Gastrocnemius medialis (tissue), 4 donors: Measurements from ENCODE around the gene MAST2. TPM values are rescaled to one million over a fixed set of nuclear protein-coding genes. Genes with fewer than 3 reads are reported as not detected.

Experiments used
- ATAC-seq, 2 donors: fragments of 150-250 bp; one replicate each; pipeline ENCODE4 v1.9.1; 2016
- DNase-seq, 2 donors: peaks; one replicate each; pipeline ENCODE4 v3.0.0-alpha.2; 2019
- H3K27ac ChIP-seq, 4 donors: fragments of 200-600 bp; sonication (generic); 1 replicate in 1 of 4; 2 replicates in 3 of 4; pipeline ENCODE4 v1.5.1; 2016 to 2018; ENCODE audit warnings: mild to moderate bottlenecking in 2 of 4, moderate library complexity in 1 of 4
- H3K27me3 ChIP-seq, 3 donors: fragments of 200-600 bp; sonication (generic) in 2 of 3; 1 replicate in 1 of 3; 2 replicates in 2 of 3; pipeline versions ENCODE4 v1.5.1 to v1.6.0; 2016 to 2019; ENCODE audit warnings: mild to moderate bottlenecking in 1 of 3, moderate library complexity in 1 of 3
- H3K36me3 ChIP-seq, 2 donors: fragments of 200-600 bp; sonication (generic) in 1 of 2; one replicate each; pipeline ENCODE4 v1.5.1; 2017 to 2018
- H3K4me1 ChIP-seq, 2 donors: fragments of 200-600 bp; sonication (generic) in 1 of 2; one replicate each; pipeline ENCODE4 v1.5.1; 2016 to 2017; ENCODE audit warnings: mild to moderate bottlenecking in 2 of 2
- H3K4me3 ChIP-seq, 4 donors: fragments of 200-600 bp; sonication (generic) in 3 of 4; 1 replicate in 1 of 4; 2 replicates in 3 of 4; pipeline ENCODE4 v1.5.1; 2016 to 2019; ENCODE audit warnings: mild to moderate bottlenecking in 2 of 4
- H3K9me3 ChIP-seq, 3 donors: fragments of 200-600 bp; sonication (generic) in 2 of 3; 1 replicate in 1 of 3; 2 replicates in 2 of 3; pipeline ENCODE4 v1.5.1; 2016 to 2019
- CTCF ChIP-seq, 5 experiments: fragments of 450-650 bp in 3 of 5; fragments of 200-600 bp in 2 of 5; sonication (generic) in 2 of 5; IDR thresholded peaks in 4 of 5; conservative IDR thresholded peaks in 1 of 5; 1 replicate in 4 of 5; 2 replicates in 1 of 5; pipeline ENCODE4 v1.5.1; 2016 to 2019; ENCODE audit warnings: antibody characterized with exemption in 5 of 5, mild to moderate bottlenecking in 3 of 5, moderate library complexity in 3 of 5
- POLR2A ChIP-seq, 2 donors: fragments of 450-650 bp; IDR thresholded peaks; one replicate each; pipeline ENCODE4 v1.6.1; 2017; ENCODE audit warnings: antibody characterized with exemption in 2 of 2, mild to moderate bottlenecking in 2 of 2, moderate library complexity in 2 of 2
- in situ Hi-C, 4 donors: fragments of 200-750 bp; cut with MboI; loops; one replicate each; pipeline versions ENCODE4 v1.15.0 to v1.8.0; 2017; ENCODE audit warnings: low sequenced_read_pairs in 4 of 4
- intact Hi-C: fragments of 100-400 bp; cut with DNase I; formaldehyde crosslinking; loops from one replicate; pipeline ENCODE4 v1.15.1; 2023; ENCODE audit warnings: low total_unique reads
- total RNA-seq, 4 donors: library from RNA; depleted of rRNA; stranded (reverse); fragments of >200 nt; gene quantifications; one replicate each; pipeline versions ENCODE4 v1.1.0 to v1.2.3, GENCODE V29; 2016

The MAST2 gene
- total RNA-seq, 4 donors from 2014 or later: 110 to 195 (median 162) TPM

GRCh38 chr1:46076343-46076742 lies 272.9 kb downstream of the MAST2 start:
- peaks cover 0 to 5% of the 10 kb centered on the region in 2 donors for H3K36me3 ChIP-seq
- intact Hi-C loops: no loop called here

GRCh38 chr1:46077644-46078043 lies 274.2 kb downstream of the MAST2 start:
- ATAC-seq (no peak), DNase-seq (no peak)
- Histone ChIP-seq H3K4me1 (peaks cover 0 to 3% of the 10 kb centered on the region in 2 donors), H3K9me3 (no peaks in the 10 kb centered on the region), H3K27me3 (no peaks in the 10 kb centered on the region), H3K4me3 (no peak overlapping the region), H3K36me3 (peaks cover 0 to 5% of the 10 kb centered on the region in 2 donors), H3K27ac (no peak overlapping the region)
- TF ChIP-seq CTCF (IDR thresholded peaks at IDR 0.05 in 4 of 5, conservative IDR thresholded peaks at IDR 0.05 in 1 of 5) (no peak), POLR2A (IDR thresholded peaks at IDR 0.05) (no peak)
- in situ Hi-C loops: no loop called here
- intact Hi-C loops: no loop called here

More at GRCh38 chr1:46076343-46076742, 272.9 kb downstream of the MAST2 start:
- H3K4me1 ChIP-seq: no peaks in the 10 kb centered on the region
- no peak for TF ChIP-seq POLR2A (IDR thresholded peaks at IDR 0.05)
- no peak for TF ChIP-seq CTCF (IDR thresholded peaks at IDR 0.05 in 4 of 5, conservative IDR thresholded peaks at IDR 0.05 in 1 of 5)
- in situ Hi-C loops: no loop called here
- ATAC-seq: no peak
- H3K27ac ChIP-seq: no peak overlapping the region
- no peak for DNase-seq
- H3K27me3 ChIP-seq: no peaks in the 10 kb centered on the region
- no peak overlapping the region for H3K4me3 ChIP-seq
- H3K9me3 ChIP-seq: no peaks in the 10 kb centered on the region

- intact Hi-C loops (no loop called here), in situ Hi-C loops (no loop called here)
- Histone ChIP-seq H3K4me3 (no peak overlapping the region), H3K4me1 (peaks cover 0 to 8% of the 10 kb centered on the region in 2 donors), H3K9me3 (no peaks in the 10 kb centered on the region), H3K27ac (no peak overlapping the region), H3K36me3 (peaks cover 0 to 5% of the 10 kb centered on the region in 2 donors), H3K27me3 (no peaks in the 10 kb centered on the region)
- DNase-seq: no peak
- no peak for TF ChIP-seq POLR2A (IDR thresholded peaks at IDR 0.05)
- no peak for TF ChIP-seq CTCF (IDR thresholded peaks at IDR 0.05 in 4 of 5, conservative IDR thresholded peaks at IDR 0.05 in 1 of 5)
- no peak for ATAC-seq
Measured at GRCh38 chr1:46080257-46080656, 276.8 kb downstream of the MAST2 start.

- intact Hi-C loops: no loop called here
Measured at GRCh38 chr1:46081206-46081605, 277.8 kb downstream of the MAST2 start.

More at GRCh38 chr1:46081206-46081605, 277.8 kb downstream of the MAST2 start:
- H3K36me3 ChIP-seq: peaks cover 0 to 5% of the 10 kb centered on the region in 2 donors
- no peaks in the 10 kb centered on the region for H3K27me3 ChIP-seq
- in situ Hi-C loops: no loop called here
- H3K9me3 ChIP-seq: no peaks in the 10 kb centered on the region
- H3K4me1 ChIP-seq: peaks cover 0 to 8% of the 10 kb centered on the region in 2 donors
- no peak for ATAC-seq
- H3K4me3 ChIP-seq: no peak overlapping the region
- H3K27ac ChIP-seq: peak overlapping the region in 2 of 4 donors; percentile 27 to 31
- DNase-seq: no peak
- TF ChIP-seq CTCF (IDR thresholded peaks at IDR 0.05 in 4 of 5, conservative IDR thresholded peaks at IDR 0.05 in 1 of 5) (no peak), POLR2A (IDR thresholded peaks at IDR 0.05) (no peak)
